HTERT RPE-1 (cell line): ENCODE measurements around the gene SPEM3.

Experiments
- in situ Hi-C: fragments of 300-500 bp; cut with MboI; formaldehyde crosslinking; loops from 4 replicates; pipeline ENCODE4 v1.14.3; 2020; ENCODE audit warnings: low sequenced_read_pairs

The SPEM3 gene

GRCh38 chr17:7440113-7440833, 11.6 kb downstream of the SPEM3 start:
- in situ Hi-C loops = no loop called here

GRCh38 chr17:7440834-7441195, 12.2 kb downstream of the SPEM3 start:
- in situ Hi-C loops = no loop called here

GRCh38 chr17:7441266-7441665, 12.6 kb downstream of the SPEM3 start:
- in situ Hi-C loops = no loop called here

GRCh38 chr17:7442142-7442541, 13.5 kb downstream of the SPEM3 start:
- in situ Hi-C loops = no loop called here

- in situ Hi-C loops = no loop called here
Measured at GRCh38 chr17:7443499-7444485, 15.1 kb downstream of the SPEM3 start.

- in situ Hi-C loops = no loop called here
Measured at GRCh38 chr17:7444682-7445618, 16.3 kb downstream of the SPEM3 start, which contains the start of gene CHRNB1. TSS of gene CHRNB1 (plus strand) at chr17:7445061. CDS start at chr17:7445128, 67 bp downstream.

GRCh38 chr17:7445619-7445968, 16.9 kb downstream of the SPEM3 start:
- in situ Hi-C loops = no loop called here

GRCh38 chr17:7448461-7448860, 19.8 kb downstream of the SPEM3 start:
- in situ Hi-C loops = no loop called here

GRCh38 chr17:7459961-7460545, 31.4 kb downstream of the SPEM3 start:
- in situ Hi-C loops = no loop called here

GRCh38 chr17:7460850-7461660, 32.4 kb downstream of the SPEM3 start:
- in situ Hi-C loops = no loop called here

- in situ Hi-C loops = no loop called here
Measured at GRCh38 chr17:7462474-7463371, 34.1 kb downstream of the SPEM3 start.

GRCh38 chr17:7463372-7463846, 34.8 kb downstream of the SPEM3 start:
- in situ Hi-C loops = no loop called here

GRCh38 chr17:7464081-7464480, 35.4 kb downstream of the SPEM3 start:
- in situ Hi-C loops = no loop called here

GRCh38 chr17:7465597-7466275, 37.1 kb downstream of the SPEM3 start:
- in situ Hi-C loops = no loop called here

GRCh38 chr17:7466318-7466638, 37.6 kb downstream of the SPEM3 start:
- in situ Hi-C loops = no loop called here

- in situ Hi-C loops = no loop called here
Measured at GRCh38 chr17:7466639-7467341, 38.1 kb downstream of the SPEM3 start.

- in situ Hi-C loops = no loop called here
Measured at GRCh38 chr17:7467498-7467897, 38.8 kb downstream of the SPEM3 start.

GRCh38 chr17:7468290-7468689, 39.6 kb downstream of the SPEM3 start:
- in situ Hi-C loops = no loop called here
